Lung (tissue), 12 donors: Measurements from ENCODE around the gene TNS3. TPM values are rescaled to one million over a fixed set of nuclear protein-coding genes. Genes with fewer than 3 reads are reported as not detected.

Experiments used
- ATAC-seq: fragments of 200-7000 bp; cut with Tn5 transposase; one replicate; pipeline ENCODE4 v1.9.1; 2020; ENCODE audit warnings: moderate number of reproducible peaks; ENCODE audit not compliant: insufficient read depth, low FRiP score
- DNase-seq, 3 donors: peaks; one replicate each; pipeline ENCODE4 v3.0.0-alpha.2; 2013 to 2017
- H3K27ac ChIP-seq, 2 donors: one replicate each; pipeline ENCODE4 v1.5.1; 2013; ENCODE audit warnings: mild to moderate bottlenecking in 2 of 2, moderate library complexity in 2 of 2, control low read depth in 1 of 2, inconsistent platforms in 1 of 2, low read depth in 1 of 2, low read length in 1 of 2
- H3K27me3 ChIP-seq, 3 donors: one replicate each; pipeline ENCODE4 v1.5.1; 2013; ENCODE audit warnings: low read length in 2 of 3; ENCODE audit not compliant: control insufficient read depth in 3 of 3, insufficient read depth in 3 of 3
- H3K36me3 ChIP-seq, 4 donors: one replicate each; pipeline ENCODE4 v1.5.1; 2013; ENCODE audit warnings: low read length in 4 of 4, mild to moderate bottlenecking in 1 of 4, moderate library complexity in 1 of 4; ENCODE audit not compliant: control insufficient read depth in 4 of 4, insufficient read depth in 4 of 4
- H3K4me1 ChIP-seq, 5 donors: one replicate each; pipeline ENCODE4 v1.5.1; 2013; ENCODE audit warnings: low read length in 5 of 5, mild to moderate bottlenecking in 2 of 5, moderate library complexity in 1 of 5; ENCODE audit not compliant: control insufficient read depth in 5 of 5, insufficient read depth in 5 of 5
- H3K4me3 ChIP-seq: one replicate; pipeline ENCODE4 v1.5.1; 2013; ENCODE audit warnings: mild to moderate bottlenecking, control low read depth, moderate library complexity
- H3K9ac ChIP-seq, 2 donors: one replicate each; pipeline ENCODE4 v1.5.1; 2013; ENCODE audit warnings: low read length in 2 of 2, control low read depth in 1 of 2; ENCODE audit not compliant: insufficient read depth in 1 of 2
- H3K9me3 ChIP-seq, 4 donors: one replicate each; pipeline ENCODE4 v1.5.1; 2013; ENCODE audit warnings: low read length in 3 of 4, mild to moderate bottlenecking in 1 of 4, moderate library complexity in 1 of 4; ENCODE audit not compliant: control insufficient read depth in 4 of 4, insufficient read depth in 3 of 4
- WGBS, 2 donors: extraction: QIAGEN DNeasy Blood & Tissue Kit; methylation state at CpG; one replicate each; pipeline ENCODE4 v1.1.7; 2013; 5-methylcytosine and 5-hydroxymethylcytosine counted together
- polyA plus RNA-seq, 2 donors: library from polyadenylated mRNA; stranded (reverse); fragments of 200-250 nt; gene quantifications; one replicate each; pipeline ENCODE4 v1.2.1, GENCODE V29; 2013
- total RNA-seq, 2 donors: library from RNA; depleted of rRNA in 1 of 2; stranded (reverse); fragments of >200 nt in 1 of 2; gene quantifications; one replicate each; pipeline ENCODE4 v1.2.1, GENCODE V29; 2014 to 2021
- TF ChIP-seq, protein P1 (sequence below): IDR thresholded peaks from 2 replicates; pipeline ENCODE4 v1.5.1; 2012; ENCODE audit warnings: mild to moderate bottlenecking; ENCODE audit errors: control extremely low read depth, extremely low read depth
- donor health status: control.
- donor health status: control.
- donor health status: Bipolar disorder and iron deficiency.
- donor health status: healthy.
- donor health status: DM: yes; HTN: yes; CAD: no.

The TNS3 gene
- total and polyA plus RNA-seq, 4 donors = 23.8 to 140 (median 85.7) TPM

- no peaks in the 10 kb centered on the region for H3K9me3 ChIP-seq
- no peak overlapping the region for H3K27ac ChIP-seq
- H3K9ac ChIP-seq = peak overlapping the region in 1 of 2 donors; percentile 38
- no peak overlapping the region for H3K4me3 ChIP-seq
- H3K4me1 ChIP-seq = peaks cover 0 to 64% (median 41%) of the 10 kb centered on the region in 5 donors
- ATAC-seq (no peak), DNase-seq (no peak)
- WGBS, 2 donors = 84 to 87% methylated on average over 5 of the region's 5 CpGs
- H3K36me3 ChIP-seq = peaks cover 0 to 5% (median 0%) of the 10 kb centered on the region in 4 donors
- TF ChIP-seq, protein P1, sequence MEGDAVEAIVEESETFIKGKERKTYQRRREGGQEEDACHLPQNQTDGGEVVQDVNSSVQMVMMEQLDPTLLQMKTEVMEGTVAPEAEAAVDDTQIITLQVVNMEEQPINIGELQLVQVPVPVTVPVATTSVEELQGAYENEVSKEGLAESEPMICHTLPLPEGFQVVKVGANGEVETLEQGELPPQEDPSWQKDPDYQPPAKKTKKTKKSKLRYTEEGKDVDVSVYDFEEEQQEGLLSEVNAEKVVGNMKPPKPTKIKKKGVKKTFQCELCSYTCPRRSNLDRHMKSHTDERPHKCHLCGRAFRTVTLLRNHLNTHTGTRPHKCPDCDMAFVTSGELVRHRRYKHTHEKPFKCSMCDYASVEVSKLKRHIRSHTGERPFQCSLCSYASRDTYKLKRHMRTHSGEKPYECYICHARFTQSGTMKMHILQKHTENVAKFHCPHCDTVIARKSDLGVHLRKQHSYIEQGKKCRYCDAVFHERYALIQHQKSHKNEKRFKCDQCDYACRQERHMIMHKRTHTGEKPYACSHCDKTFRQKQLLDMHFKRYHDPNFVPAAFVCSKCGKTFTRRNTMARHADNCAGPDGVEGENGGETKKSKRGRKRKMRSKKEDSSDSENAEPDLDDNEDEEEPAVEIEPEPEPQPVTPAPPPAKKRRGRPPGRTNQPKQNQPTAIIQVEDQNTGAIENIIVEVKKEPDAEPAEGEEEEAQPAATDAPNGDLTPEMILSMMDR = no peak
- H3K27me3 ChIP-seq = no peaks in the 10 kb centered on the region
Observed at GRCh38 chr7:47538846-47539311, 43.0 kb downstream of the TNS3 start.

DNA sequence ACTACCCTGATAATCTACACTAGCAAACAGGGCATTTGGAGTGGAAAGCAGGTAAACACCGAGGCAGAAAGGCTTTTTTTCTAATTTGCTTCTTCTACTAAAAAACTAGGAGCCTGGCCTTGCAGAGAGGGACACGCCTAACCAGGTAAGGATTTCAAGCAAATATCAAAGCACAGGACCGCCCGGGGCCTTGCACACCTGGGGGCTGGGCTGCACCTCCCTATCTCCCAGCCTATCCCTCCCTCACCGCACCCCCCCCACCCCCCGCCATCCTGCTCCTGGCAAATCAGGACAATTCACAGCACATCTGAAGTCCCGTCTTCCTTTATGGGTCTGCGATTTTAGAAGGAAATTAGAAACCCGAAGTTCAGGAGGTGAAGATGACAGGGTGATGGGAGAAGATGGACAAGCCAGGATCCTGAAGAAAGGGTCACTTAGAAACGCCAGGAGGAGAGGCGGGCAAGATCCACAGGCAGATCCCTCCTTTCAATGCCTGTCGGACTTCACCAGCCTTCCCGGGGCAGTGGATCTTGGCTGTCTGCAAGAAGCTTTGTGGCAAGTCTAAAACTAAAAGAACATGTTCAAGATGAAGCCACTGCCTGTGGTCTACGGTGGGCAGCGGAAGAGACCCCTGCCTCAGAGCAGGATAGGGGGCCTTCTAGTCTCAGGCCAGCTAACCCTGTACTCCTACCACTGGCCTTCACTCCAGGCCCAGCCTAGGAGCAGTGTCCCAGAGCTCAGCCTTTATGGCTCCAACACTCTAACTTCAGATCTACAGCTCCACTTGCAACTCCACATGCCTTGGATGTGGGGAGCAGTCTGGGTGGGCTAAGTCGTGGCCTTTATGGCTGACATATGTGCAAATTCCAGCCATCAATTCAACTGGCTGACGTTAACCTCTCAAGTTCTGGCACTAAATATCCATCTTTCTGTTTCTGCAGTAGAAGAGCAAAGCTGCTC lies 43.9 kb downstream of the TNS3 start:
- Histone ChIP-seq H3K4me3 (no peak overlapping the region), H3K9ac (peak overlapping the region in 1 of 2 donors; percentile 38), H3K27ac (no peak overlapping the region), H3K9me3 (no peaks in the 10 kb centered on the region), H3K27me3 (no peaks in the 10 kb centered on the region), H3K36me3 (peaks cover 0 to 2% (median 0%) of the 10 kb centered on the region in 4 donors), H3K4me1 (peaks cover 0 to 61% (median 41%) of the 10 kb centered on the region in 5 donors)
- WGBS, 2 donors = 78 to 80% methylated on average over 17 of the region's 17 CpGs
- TF ChIP-seq, protein P1 = no peak
- DNase-seq (peak in 2 of 3 donors; percentile 73 to 91), ATAC-seq (no peak)

DNA sequence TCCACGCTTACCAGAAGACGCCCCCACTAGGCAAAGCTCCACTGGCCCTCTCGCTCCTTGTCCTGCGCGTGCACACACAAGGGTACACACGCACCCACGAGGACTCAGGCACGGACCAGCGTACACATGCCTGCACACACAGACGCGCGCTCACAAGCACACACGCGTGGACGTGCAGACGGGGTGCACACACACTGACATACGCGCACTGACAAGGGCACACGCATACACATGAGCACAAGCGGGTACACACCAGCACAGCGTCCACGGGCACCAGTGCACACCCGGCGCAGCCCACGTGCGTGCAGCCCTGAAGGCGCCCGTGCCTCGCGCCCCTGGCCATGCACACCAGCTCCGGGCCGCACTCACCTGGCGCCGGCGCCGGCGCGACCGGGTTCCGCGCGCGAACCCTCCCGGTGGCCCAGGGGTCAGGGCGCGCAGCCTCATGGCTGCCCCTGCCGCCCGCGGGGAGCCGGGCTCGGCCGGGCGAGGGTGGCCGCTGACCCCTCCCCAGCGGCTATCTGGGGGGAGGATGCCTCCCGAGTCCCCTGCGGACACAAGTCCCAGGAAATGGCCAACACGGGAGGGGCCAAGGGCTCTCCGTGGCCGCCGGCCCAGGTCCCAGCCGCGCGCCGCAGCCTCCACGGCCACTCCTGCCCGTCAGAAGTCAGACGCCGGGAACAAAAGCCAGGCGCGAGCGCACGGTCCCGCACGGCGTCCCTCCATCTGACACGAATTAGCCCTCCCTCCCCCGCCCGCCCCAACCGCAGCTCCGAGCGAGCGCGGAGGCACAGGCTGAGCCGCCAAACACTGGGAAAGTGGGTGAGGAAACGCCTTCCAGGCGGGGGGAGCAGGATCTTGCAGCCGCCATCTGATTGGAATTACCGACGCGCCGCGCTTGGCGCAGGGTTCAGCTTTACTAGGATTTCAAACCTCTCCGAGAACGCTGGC lies 45.0 kb downstream of the TNS3 start:
- DNase-seq = peak; percentile 75 to 89 (median 77)
- H3K4me1 ChIP-seq = peaks cover 0 to 61% (median 41%) of the 10 kb centered on the region in 5 donors
- peak overlapping the region in 1 of 2 donors; percentile 56 for H3K27ac ChIP-seq
- H3K9ac ChIP-seq = no peak overlapping the region
- WGBS, 2 donors = 25 to 29% methylated on average over 77 to 96 of the region's 96 CpGs
- no peaks in the 10 kb centered on the region for H3K27me3 ChIP-seq
- peak; percentile 19 for ATAC-seq
- H3K36me3 ChIP-seq = no peaks in the 10 kb centered on the region
- peak overlapping the region; percentile 26 for H3K4me3 ChIP-seq
- TF ChIP-seq, protein P1 = no peak
- no peaks in the 10 kb centered on the region for H3K9me3 ChIP-seq
